Retinal pigment epithelial cell (primary cell): ENCODE results near the gene FAHD2A.

Experiments
- DNase-seq: peaks from one replicate; pipeline ENCODE4 v3.0.0-alpha.2; 2010; ENCODE audit warnings: low read depth
- H3K4me3 ChIP-seq: 2 replicates; pipeline ENCODE4 v1.5.1; 2011; ENCODE audit warnings: mild to moderate bottlenecking, low read length, control low read depth, moderate library complexity
- TF ChIP-seq, protein P1 (sequence below): conservative IDR thresholded peaks from 2 replicates; pipeline ENCODE4 v1.5.1; 2011; ENCODE audit warnings: low read depth, low read length, control low read depth, inconsistent platforms

Gene FAHD2A

DNA sequence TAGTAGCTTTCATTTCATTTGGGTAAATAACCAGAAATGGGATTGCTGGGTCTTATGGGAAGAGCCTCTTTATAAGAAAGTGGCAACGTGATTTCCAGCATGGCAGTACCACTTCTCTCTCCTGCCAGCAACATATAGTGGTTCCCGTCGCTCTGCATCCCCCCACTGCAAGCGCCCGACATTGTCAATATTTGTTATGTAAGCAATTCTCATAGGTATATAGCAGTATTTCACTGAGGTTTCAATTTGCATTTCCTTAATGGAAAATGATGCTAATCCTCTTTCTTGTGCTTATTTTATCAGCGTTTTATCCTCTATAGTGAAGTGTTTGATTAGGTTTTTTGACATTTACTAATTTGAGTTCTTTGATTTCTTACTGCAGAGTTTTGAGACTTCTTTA, 36.0 kb upstream of the FAHD2A start:
- H3K4me3 ChIP-seq, result no peak overlapping the region
- TF ChIP-seq, protein P1, sequence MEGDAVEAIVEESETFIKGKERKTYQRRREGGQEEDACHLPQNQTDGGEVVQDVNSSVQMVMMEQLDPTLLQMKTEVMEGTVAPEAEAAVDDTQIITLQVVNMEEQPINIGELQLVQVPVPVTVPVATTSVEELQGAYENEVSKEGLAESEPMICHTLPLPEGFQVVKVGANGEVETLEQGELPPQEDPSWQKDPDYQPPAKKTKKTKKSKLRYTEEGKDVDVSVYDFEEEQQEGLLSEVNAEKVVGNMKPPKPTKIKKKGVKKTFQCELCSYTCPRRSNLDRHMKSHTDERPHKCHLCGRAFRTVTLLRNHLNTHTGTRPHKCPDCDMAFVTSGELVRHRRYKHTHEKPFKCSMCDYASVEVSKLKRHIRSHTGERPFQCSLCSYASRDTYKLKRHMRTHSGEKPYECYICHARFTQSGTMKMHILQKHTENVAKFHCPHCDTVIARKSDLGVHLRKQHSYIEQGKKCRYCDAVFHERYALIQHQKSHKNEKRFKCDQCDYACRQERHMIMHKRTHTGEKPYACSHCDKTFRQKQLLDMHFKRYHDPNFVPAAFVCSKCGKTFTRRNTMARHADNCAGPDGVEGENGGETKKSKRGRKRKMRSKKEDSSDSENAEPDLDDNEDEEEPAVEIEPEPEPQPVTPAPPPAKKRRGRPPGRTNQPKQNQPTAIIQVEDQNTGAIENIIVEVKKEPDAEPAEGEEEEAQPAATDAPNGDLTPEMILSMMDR, result no peak
- no peak for DNase-seq

DNA sequence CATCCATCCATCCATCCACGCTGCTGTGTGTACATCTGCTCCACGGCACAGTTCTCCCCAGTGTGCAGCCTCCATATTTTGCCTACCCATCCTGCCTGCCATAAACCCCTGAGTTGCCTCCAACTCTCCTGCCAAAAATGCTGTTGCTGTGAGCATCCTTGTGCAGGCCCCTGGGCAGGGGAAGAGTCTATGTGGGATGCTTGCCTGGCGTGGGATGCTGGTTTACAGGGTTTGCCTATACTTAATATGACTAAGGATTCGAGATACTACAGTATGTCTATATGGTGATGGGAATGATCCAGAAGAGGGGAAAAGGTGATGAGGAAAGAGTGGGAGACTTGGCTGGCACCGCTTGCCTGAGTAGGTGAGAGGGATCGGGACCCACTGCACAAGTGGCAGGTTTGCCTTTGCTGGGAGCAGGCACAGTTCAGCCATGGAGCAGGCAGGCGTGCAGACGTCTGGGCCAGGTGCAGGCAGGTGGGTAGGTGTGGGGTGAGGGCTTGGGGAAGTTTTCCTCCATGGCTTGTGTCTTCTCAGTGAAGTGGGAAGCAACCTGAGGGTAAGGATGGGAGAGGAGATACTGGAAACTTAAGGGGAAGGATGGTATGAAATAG, 30.2 kb upstream of the FAHD2A start:
- H3K4me3 ChIP-seq, result no peak overlapping the region
- no peak for DNase-seq
- TF ChIP-seq, protein P1, result no peak

DNA sequence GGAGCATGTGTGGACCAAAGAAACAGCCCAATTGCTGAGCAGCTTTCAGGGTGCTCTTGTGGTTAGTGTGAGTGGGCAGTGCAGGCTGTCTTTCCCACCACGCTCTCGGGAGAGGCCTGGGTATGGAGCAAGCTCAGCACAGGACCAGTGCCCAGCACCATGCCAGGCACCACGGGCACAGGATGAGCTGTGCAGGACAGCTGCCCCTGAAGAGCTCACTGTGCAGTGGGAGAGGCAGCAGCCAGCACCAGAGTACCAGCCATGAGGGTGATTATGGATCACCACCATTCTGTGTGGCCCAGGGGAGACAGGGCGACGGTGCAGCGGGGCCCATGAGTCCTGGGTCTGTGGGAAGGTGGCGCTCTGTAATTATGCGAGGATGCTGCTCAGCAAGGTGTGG, 29.7 kb upstream of the FAHD2A start:
- no peak overlapping the region for H3K4me3 ChIP-seq
- no peak for DNase-seq
- TF ChIP-seq, protein P1, result no peak

DNA sequence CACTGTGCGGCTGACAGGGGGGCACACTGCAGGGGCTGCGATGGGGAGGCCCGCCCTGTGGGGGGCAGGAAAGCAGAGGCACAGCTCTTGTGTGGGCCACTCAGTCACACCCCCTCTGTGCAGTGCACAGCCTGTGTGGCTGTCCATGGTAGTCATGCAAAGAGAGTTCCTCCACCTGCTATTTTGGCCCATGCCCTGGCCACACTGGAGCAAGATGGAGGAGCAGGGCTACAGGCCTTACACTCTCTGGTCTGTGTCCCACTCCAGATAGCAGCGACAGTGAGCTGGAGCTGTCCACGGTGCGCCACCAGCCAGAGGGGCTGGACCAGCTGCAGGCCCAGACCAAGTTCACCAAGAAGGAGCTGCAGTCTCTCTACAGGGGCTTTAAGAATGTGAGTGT, 28.5 kb upstream of the FAHD2A start:
- DNase-seq, result no peak
- no peak overlapping the region for H3K4me3 ChIP-seq
- TF ChIP-seq, protein P1, result no peak

DNA sequence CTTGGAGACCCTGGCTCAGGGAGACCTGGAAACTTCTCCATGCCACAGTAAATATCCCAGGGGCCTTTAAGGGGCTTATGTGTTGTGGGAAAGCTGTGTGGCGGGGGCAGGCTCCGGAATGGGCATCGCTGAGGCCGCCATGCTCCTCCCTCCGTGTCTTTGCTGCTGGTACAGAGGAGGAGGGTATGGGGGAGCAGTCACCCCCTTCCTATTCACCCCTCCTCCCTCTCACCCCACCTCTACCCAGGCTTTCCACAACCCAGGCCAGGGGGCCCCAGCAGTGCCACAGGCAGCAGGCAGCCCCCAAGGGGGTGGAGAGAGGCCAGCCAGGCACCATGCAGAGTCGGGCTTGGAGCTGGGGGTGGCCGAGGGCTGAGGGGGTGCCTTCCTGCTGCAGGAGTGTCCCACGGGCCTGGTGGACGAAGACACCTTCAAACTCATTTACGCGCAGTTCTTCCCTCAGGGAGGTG, 28.0 kb upstream of the FAHD2A start:
- TF ChIP-seq, protein P1, result no peak
- DNase-seq, result no peak
- H3K4me3 ChIP-seq, result no peak overlapping the region

DNA sequence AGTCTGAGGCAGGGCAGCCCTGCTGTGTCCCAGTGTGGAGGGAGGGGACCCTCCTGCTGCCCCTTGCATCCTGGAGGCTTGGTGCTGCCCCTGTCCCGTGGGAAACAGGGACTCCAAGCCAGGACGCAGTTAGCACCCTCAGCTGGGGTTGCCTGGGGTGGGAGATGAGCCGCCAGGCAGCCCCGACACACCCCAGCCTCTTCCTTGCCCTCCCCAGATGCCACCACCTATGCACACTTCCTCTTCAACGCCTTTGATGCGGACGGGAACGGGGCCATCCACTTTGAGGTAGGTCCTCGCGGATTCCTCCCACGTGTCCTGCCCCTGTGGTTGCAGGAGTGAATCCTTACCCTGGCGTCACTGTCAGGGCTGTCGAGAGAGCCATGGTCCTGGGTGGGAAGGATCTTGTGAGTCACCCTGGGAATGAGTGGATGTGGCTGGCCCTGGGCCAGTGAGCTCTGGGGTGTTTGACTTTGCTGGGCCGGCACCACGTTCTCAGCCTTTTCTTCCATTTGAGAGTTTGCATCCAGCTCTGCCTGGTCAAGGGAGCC, 27.5 kb upstream of the FAHD2A start:
- TF ChIP-seq, protein P1, result no peak
- DNase-seq, result no peak

DNA sequence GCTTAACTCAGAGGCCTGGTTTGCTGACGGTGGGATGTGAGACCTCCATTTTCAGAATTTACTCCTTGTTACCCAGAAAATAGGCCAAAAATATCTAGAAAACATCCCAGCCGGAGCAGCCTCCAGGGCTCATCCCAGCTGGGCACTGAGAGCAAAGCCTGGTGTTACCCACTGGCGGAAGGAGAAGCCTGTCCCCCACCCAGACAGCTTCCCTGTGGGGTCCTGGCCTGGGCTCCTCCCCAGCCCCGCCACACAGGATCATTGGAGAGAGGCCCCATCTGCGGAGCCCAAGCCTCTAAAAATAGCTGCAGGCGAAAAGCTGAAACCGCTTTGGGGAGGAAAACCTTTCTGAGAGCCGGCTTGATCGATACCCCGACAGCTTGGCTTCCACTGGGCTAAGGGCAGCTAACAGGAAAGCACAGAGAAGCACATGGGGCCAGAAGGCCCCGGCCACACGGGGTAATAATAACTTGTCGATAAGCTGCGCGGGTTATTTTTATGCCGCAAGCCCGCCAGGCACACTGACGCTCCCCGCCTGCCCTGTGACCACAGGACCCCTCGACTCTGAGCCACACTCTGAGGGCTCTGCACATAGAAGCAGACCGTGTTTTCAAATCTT, 26.9 kb upstream of the FAHD2A start:
- no peak overlapping the region for H3K4me3 ChIP-seq
- TF ChIP-seq, protein P1, result no peak
- no peak for DNase-seq

More for the DNA sequence above, 27.5 kb upstream of the FAHD2A start:
- H3K4me3 ChIP-seq, result no peak overlapping the region
